Measurements from ENCODE around the gene SEMA3A.

DNA sequence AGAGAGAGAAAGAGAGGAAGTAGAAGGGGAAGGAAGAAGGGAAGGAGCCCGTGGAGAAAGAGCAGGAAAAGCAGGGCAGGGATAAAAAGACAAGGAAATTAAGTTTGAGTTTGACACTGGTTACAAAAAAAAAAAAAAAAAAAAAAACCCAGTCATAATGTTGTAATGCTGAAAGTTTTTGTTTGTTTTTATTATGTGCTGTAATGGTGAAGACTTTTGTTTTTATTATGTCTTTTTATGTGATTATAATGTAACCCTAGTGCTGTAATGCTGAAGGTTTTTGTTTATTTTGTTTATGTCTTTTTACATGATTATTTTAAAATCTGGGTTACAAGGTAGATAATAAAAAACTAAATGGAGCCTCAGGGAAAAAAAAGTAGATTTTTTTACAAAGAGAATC is 184.8 kb downstream of the SEMA3A start:
- TF ChIP-seq, protein P1, sequence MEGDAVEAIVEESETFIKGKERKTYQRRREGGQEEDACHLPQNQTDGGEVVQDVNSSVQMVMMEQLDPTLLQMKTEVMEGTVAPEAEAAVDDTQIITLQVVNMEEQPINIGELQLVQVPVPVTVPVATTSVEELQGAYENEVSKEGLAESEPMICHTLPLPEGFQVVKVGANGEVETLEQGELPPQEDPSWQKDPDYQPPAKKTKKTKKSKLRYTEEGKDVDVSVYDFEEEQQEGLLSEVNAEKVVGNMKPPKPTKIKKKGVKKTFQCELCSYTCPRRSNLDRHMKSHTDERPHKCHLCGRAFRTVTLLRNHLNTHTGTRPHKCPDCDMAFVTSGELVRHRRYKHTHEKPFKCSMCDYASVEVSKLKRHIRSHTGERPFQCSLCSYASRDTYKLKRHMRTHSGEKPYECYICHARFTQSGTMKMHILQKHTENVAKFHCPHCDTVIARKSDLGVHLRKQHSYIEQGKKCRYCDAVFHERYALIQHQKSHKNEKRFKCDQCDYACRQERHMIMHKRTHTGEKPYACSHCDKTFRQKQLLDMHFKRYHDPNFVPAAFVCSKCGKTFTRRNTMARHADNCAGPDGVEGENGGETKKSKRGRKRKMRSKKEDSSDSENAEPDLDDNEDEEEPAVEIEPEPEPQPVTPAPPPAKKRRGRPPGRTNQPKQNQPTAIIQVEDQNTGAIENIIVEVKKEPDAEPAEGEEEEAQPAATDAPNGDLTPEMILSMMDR (IDR thresholded peaks at IDR 0.05), result no peak
- no peak for TF ChIP-seq POLR2A (IDR thresholded peaks at IDR 0.05)
